ENCODE data around the gene SLC9A1. TPM values are rescaled to one million over a fixed set of nuclear protein-coding genes. Genes with fewer than 3 reads are reported as not detected.
A peak's percentile ranks its signal among the peaks of the same experiment; 100 is the strongest.

Gene SLC9A1
- total RNA-seq, 2 experiments from 2014 or later = 14.2 to 19.0 TPM

GRCh38 chr1:27138927-27139326, 16.0 kb downstream of the SLC9A1 start:
- peak overlapping the region; percentile 9 for H3K4me3 Mint-ChIP-seq
- Histone ChIP-seq H3K27me3 (ENCODE audit: control insufficient read depth in 1 of 2, insufficient read depth in 2 of 2, low read length in 2 of 2) (no peaks in the 10 kb centered on the region), H3K9me3 (ENCODE audit: control insufficient read depth in 1 of 2, insufficient read depth in 1 of 2, low read length in 2 of 2) (no peaks in the 10 kb centered on the region), H3K36me3 (ENCODE audit: insufficient read depth, low read length) (no peaks in the 10 kb centered on the region), H3K4me1 (ENCODE audit: insufficient read depth, low read length) (peaks cover 66% of the 10 kb centered on the region), H3K4me3 (ENCODE audit: low read length) (no peak overlapping the region), H3K27ac (ENCODE audit: low read depth in 1 of 2, low read length in 2 of 2) (peak overlapping the region in 1 of 2 donors; percentile 93)
- peaks cover 79% of the 10 kb centered on the region for H3K4me1 Mint-ChIP-seq (ENCODE audit: low read depth)
- TF ChIP-seq, protein P1, sequence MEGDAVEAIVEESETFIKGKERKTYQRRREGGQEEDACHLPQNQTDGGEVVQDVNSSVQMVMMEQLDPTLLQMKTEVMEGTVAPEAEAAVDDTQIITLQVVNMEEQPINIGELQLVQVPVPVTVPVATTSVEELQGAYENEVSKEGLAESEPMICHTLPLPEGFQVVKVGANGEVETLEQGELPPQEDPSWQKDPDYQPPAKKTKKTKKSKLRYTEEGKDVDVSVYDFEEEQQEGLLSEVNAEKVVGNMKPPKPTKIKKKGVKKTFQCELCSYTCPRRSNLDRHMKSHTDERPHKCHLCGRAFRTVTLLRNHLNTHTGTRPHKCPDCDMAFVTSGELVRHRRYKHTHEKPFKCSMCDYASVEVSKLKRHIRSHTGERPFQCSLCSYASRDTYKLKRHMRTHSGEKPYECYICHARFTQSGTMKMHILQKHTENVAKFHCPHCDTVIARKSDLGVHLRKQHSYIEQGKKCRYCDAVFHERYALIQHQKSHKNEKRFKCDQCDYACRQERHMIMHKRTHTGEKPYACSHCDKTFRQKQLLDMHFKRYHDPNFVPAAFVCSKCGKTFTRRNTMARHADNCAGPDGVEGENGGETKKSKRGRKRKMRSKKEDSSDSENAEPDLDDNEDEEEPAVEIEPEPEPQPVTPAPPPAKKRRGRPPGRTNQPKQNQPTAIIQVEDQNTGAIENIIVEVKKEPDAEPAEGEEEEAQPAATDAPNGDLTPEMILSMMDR (IDR thresholded peaks at IDR 0.05) = no peak
- CTCF ChIA-PET = interaction anchor here (0.5 to 0.8 kb wide), 2 partner anchors 16 to 44 kb away, joined by 3 read pairs; partner anchors contain the start of gene SLC9A1
- intact Hi-C loops (cut with DNase I, micrococcal nuclease) = no loop called here
- no peaks in the 10 kb centered on the region for H3K27me3 Mint-ChIP-seq
- DNase-seq (no peak), ATAC-seq (ENCODE audit: poor library complexity) (no peak)
- peak overlapping the region; percentile 98 for H3K27ac Mint-ChIP-seq
- POLR2A ChIA-PET = interaction anchor here (1.5 to 11.1 kb wide), 2 partner anchors 16 to 27 kb away, joined by 5 to 179 read pairs; partner anchors contain the start of gene SLC9A1
- peaks cover 5% of the 10 kb centered on the region for H3K36me3 Mint-ChIP-seq (ENCODE audit: low read depth)
- no peaks in the 10 kb centered on the region for H3K9me3 Mint-ChIP-seq

DNA sequence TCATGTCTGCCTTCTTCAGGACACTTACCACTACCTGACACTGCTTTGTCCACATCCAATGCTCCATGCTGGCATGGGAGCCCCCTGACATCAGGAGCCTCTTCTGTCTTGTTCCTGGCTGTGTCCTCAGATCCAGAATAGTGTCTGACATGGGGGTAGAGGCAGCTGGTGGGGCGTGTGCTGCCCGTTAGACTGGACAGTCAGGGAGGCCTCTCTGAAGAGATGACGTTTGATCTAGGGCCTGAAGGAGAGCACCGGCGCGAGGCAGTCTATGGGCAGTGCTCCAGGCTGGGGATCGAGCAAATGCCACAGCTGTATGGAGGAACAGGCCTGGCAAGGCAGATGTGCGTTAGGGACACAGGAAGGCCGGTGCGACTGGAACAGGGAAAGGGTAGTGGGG, 16.6 kb downstream of the SLC9A1 start:
- POLR2A ChIA-PET = interaction anchor here (0.6 to 11.1 kb wide), 4 partner anchors 10 to 26 kb away, joined by 3 to 179 read pairs (median 18); partner anchors contain the start of gene SLC9A1

DNA sequence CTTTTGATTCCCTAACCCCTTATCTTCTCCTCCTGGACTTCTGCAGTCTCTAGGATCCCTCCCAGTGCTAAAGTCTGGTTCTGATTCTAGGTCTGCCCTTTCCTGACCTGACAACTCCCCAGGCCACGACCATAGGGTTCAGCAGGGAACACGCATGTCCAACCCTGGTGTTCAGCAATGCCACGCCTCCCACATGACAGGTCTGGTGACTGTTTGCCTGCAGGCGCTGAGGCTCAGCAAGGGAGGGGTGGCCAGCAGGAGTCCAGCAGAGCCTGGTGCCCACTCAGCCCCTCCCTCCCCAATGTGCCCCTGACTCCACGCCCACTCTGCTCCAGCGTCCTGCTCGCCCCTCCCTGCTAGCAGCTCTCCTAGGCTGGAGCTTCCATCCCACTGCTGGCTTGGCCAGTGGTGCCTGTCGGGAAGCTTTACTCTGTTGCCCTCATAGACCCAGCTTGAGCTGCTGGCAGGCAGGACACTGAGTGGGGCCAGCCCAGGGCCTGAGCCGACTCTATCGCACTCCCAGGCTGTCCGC, 17.3 kb downstream of the SLC9A1 start:
- Mint-ChIP-seq H3K9me3 (no peaks in the 10 kb centered on the region), H3K4me1 (ENCODE audit: low read depth) (peaks cover 67% of the 10 kb centered on the region), H3K27me3 (no peaks in the 10 kb centered on the region), H3K4me3 (peak overlapping the region; percentile 80), H3K36me3 (ENCODE audit: low read depth) (peaks cover 5% of the 10 kb centered on the region), H3K27ac (peak overlapping the region; percentile 98)
- Histone ChIP-seq H3K4me1 (ENCODE audit: insufficient read depth, low read length) (peaks cover 58% of the 10 kb centered on the region), H3K9me3 (ENCODE audit: control insufficient read depth in 1 of 2, insufficient read depth in 1 of 2, low read length in 2 of 2) (no peaks in the 10 kb centered on the region), H3K27ac (ENCODE audit: low read depth in 1 of 2, low read length in 2 of 2) (peak overlapping the region; percentile 80 to 93), H3K36me3 (ENCODE audit: insufficient read depth, low read length) (no peaks in the 10 kb centered on the region), H3K4me3 (ENCODE audit: low read length) (peak overlapping the region; percentile 49), H3K27me3 (ENCODE audit: control insufficient read depth in 1 of 2, insufficient read depth in 2 of 2, low read length in 2 of 2) (no peaks in the 10 kb centered on the region)
- POLR2A ChIA-PET = interaction anchor here (0.6 to 11.1 kb wide), 10 partner anchors 11 to 1506 kb away, joined by 3 to 179 read pairs (median 3); partner anchors contain the start of gene SLC9A1
- DNase-seq = peak in 1 of 14 experiments; percentile 48
- TF ChIP-seq, protein P1 (IDR thresholded peaks at IDR 0.05) = no peak
- CTCF ChIA-PET = interaction anchor here (1.9 kb wide), 1 partner anchor 17 kb away, joined by 6 read pairs; the partner anchor contains the start of gene SLC9A1
- intact Hi-C loops (cut with DNase I, micrococcal nuclease) = loop anchor here (1.0 kb wide), 2 partner anchors 17 to 18 kb away; partner anchors contain the start of gene SLC9A1 (in 1 of the 2)
- ATAC-seq (ENCODE audit: poor library complexity) = no peak

More for the DNA sequence above, 16.6 kb downstream of the SLC9A1 start:
- DNase-seq = no peak
- Mint-ChIP-seq H3K4me3 (peak overlapping the region; percentile 65), H3K36me3 (ENCODE audit: low read depth) (peaks cover 5% of the 10 kb centered on the region), H3K27me3 (no peaks in the 10 kb centered on the region), H3K4me1 (ENCODE audit: low read depth) (peaks cover 75% of the 10 kb centered on the region), H3K27ac (peak overlapping the region; percentile 98), H3K9me3 (no peaks in the 10 kb centered on the region)
- no peak for ATAC-seq (ENCODE audit: poor library complexity)
- Histone ChIP-seq H3K27me3 (ENCODE audit: control insufficient read depth in 1 of 2, insufficient read depth in 2 of 2, low read length in 2 of 2) (no peaks in the 10 kb centered on the region), H3K27ac (ENCODE audit: low read depth in 1 of 2, low read length in 2 of 2) (peak overlapping the region in 1 of 2 donors; percentile 93), H3K36me3 (ENCODE audit: insufficient read depth, low read length) (no peaks in the 10 kb centered on the region), H3K4me3 (ENCODE audit: low read length) (no peak overlapping the region), H3K9me3 (ENCODE audit: control insufficient read depth in 1 of 2, insufficient read depth in 1 of 2, low read length in 2 of 2) (no peaks in the 10 kb centered on the region), H3K4me1 (ENCODE audit: insufficient read depth, low read length) (peaks cover 63% of the 10 kb centered on the region)
- CTCF ChIA-PET = interaction anchor here (0.8 kb wide), 1 partner anchor 16 kb away, joined by 3 read pairs; the partner anchor contains the start of gene SLC9A1
- TF ChIP-seq, protein P1 (IDR thresholded peaks at IDR 0.05) = no peak
- intact Hi-C loops (cut with DNase I, micrococcal nuclease) = no loop called here
